Activated CD8-positive, alpha-beta memory T cell treated with anti-CD3 and anti-CD28 coated beads for 36 hours (primary cell): ENCODE measurements around the gene NKAIN2. TPM values are rescaled to one million over a fixed set of nuclear protein-coding genes. Genes with fewer than 3 reads are reported as not detected.

Experiments used
- CTCF ChIA-PET: fragments of 350-600 bp; sonication (Branson Sonifier 250); formaldehyde crosslinking; loops from one replicate; lab custom pipeline; 2021; ENCODE audit warnings: antibody characterized with exemption; lab: Charles Lee
- POLR2A ChIA-PET: fragments of 350-600 bp; sonication (Branson Sonifier 250); formaldehyde crosslinking; loops from one replicate; lab custom pipeline; 2021; ENCODE audit warnings: antibody characterized with exemption; lab: Charles Lee
- total RNA-seq, 2 experiments: library from RNA; stranded (reverse); gene quantifications; one replicate each; pipeline ENCODE4 v1.2.3, GENCODE V29; 2021

The NKAIN2 gene
- total RNA-seq, 2 experiments from 2014 or later: not detected

DNA sequence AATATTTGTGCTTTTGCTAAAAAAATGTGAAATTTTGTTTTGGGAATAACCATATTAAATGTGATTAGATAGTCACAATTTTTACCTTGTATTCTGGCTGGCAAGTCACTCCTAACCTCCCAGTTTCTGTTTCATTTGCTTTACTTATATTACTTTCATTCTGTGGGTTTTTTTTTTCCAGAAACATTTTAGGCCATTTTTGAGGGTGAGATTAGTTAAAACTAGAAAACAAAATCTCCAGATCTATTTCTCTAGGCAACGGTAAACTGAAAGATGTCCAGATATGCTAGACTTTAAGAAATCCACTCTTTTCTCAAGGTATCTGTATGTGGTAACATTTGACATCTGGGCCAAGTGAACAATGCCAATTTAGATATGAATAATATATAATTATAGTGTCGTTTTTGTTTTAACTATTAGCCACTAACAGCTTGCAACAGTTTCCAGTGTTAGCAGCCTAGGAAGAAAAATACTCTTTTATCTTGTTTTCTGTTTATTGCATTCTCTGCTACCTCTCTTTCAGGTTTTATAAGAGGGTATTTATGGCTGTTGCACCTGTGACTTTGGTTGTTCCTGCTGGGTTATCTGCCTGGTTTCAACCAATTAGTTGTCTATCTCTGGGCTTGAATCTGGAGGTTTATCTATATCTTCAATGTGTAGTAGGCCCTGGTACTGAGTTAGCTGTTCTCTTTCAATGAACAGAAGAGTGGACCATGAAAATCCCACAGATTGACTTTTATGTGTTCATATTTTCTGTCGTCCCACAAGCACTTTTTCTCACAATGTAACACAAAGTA lies 260.9 kb downstream of the NKAIN2 start:
- CTCF ChIA-PET: no interaction called here
- POLR2A ChIA-PET: no interaction called here

DNA sequence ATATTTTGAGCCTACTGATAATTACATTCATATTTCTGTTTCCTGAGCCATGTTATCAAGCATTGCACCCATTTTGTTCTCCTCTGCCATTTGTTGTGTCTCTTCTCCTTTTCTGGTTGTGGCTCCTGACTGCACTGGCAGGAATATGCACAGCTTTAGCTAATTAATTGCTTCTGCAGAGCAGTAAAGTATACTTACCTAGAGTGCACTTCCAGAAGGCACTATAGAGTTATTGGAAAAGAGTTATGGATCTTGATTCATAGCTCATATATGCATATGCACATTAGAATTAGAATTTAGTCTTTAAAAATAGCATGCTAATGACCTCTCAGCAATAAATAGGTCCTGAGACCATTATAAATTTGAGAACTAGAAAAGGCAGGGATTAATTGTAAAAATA lies 262.6 kb downstream of the NKAIN2 start:
- CTCF ChIA-PET: no interaction called here
- POLR2A ChIA-PET: no interaction called here

DNA sequence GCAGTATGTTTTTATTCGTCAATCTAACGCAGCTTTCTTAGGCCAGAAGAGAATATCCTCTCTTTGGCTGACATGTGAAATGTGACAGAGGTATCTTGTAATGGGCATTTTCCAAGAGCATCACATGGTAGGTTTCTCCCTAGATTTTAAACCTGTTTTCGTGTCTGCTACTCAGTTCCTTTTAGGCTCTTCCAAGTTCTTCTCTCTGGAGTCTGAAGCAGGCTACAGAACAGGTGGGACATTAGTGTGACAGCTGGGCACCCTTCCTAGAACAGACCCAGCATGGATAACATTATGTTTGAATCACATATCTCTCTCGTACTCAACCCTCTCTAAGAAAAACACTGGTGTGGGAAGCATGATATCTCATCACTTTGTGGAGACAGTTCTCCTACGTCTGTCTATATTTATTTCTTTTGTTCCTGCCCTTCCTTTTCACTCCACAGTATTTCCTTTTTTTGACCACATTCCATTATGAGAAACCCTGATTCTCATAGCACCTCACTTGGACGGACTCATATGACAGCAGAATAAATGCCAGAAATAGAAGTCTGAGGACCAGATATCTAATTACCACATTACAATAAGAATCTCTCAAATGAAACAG lies 263.4 kb downstream of the NKAIN2 start:
- CTCF ChIA-PET: no interaction called here
- POLR2A ChIA-PET: no interaction called here

DNA sequence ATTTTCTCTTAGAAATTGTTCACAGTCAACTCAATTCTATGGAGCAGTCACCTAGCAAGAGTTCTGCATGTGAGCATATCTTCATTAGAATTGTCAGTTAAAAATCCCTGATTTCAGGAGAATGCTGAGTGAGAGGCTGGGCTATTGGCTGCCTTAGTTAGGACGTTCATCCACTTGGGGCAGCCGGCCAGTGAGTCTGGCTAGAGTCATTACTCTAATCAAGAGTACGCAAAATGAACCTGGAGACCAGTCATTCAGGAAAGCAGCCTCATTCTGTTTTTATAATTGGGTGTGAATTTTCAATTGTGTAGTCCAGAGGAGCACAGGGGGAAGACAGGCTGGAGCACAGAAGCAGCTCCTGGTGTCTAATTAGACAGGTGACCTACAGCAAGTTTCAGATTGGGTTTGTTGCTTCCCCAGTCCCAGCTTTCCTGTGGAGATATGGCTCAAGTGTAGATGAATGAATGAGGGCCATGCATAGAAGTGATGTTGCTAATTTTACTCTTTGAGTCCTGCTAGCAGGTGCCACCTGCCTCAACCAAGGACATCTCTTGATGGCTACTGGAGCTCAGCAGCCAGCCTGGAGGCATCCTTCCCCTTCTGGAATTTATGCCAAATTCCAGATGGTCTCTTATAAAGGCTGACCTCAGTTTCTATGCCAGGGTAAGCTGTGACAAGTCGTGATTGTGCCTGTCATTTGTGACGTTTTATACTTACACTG lies 265.7 kb downstream of the NKAIN2 start:
- ChIA-PET CTCF (interaction anchor here (1.2 kb wide), 1 partner anchor 27 kb away, joined by 3 read pairs; no protein-coding TSS in a partner anchor), POLR2A (no interaction called here)

DNA sequence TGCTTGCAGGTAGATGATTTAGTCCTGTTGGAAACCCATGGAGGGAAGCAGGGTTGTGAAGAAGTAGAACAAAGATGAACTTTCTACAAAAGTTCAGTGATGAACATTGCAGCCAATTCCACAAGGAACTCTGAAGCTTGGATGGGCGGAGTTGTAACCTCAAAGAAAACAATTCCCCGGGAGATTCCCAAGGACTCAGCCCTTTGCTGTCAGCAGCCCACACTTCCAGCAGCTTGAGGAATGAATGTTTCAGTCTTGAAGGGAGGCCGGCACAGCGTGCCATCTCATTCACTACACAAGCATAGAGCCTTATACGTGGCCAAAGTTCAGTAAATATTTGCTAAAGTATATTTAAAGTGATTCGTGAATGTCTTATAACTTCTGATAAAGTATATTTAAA lies 269.4 kb downstream of the NKAIN2 start:
- POLR2A ChIA-PET: no interaction called here
- CTCF ChIA-PET: no interaction called here

DNA sequence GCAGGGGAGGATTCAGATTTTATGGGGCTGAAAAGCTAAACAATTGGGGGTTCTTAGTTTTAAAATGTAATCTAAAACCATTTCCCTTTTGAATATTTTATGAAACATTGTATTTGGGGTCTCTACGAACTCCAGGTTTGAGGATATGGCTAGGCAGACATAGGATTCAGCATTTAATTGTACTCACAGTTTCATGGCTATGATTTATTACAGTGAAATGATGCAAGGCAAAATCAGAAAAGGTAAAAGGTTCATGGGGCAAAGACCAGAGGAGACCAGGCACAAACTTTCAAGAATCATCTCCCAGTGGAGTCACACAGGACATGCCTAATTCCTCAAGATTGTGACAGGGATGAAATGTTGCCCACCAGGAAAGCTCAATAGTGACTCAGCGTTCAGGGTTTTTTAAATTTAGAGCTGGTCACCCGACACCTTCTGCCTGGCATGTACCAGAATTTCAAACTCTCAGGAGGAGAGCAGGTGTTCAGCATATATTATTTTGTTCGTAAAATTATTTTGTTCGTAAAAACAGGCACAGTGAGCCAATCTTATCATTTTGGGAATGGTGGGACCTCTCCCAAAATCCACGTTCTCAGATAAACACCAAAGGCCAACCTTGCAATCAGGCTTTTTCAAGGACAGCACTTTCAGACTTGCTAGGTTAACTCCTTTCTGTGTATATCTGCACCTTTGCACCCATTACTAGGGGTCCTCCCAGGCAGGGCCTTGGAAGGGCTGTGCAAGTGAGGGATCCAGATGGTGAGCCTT lies 270.3 kb downstream of the NKAIN2 start:
- POLR2A ChIA-PET: no interaction called here
- CTCF ChIA-PET: no interaction called here

DNA sequence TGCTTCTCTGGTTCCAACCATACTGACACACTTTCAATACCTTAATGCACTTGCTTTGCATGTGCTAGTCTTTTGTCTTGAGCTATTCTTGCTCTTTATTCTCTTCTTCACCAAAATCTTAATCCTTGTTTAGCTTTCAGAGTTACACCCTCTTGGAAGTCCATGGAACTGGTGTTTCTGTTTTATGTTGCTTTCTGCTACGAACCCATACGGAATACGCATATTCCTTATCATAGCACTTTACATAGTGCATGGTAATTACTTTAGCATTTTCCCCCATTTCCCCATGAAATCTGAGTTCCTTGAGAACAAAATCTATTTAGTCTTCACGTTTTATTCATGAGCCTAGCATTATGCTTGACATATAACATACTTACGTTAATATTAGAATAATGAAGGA lies 270.9 kb downstream of the NKAIN2 start:
- POLR2A ChIA-PET: no interaction called here
- CTCF ChIA-PET: no interaction called here

DNA sequence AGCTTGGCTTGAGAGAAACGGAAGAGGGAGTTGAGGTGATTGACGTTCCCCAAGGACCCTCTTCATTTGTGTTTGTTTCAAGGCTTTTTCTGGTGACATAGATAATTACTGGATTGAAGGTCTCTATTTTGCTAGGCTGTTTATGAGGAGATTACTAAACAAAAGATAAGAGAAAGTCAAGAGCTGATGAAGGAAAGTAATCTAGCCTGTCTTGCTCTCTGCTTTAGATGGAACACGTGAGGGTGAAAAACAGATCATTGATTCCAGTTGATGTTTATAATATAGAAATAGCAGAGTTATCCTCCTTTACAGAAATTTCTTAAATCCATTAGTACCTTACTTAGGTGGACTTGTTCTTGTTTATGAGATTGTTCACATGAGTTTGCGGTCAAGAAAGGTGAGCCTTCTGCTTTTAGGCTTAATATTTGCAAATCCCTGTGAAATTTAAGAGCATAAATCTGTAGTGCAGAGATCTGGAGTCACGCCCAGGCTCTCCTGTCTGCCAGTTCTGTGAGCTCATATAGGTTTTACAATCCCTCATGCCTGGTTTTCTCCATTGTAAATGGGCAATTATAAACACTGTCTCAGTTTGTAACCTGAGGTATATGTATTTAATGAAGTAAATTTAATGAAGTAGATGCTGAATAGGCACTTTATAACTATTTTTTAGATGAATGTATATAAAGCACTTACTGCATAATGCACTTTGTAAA lies 272.8 kb downstream of the NKAIN2 start:
- CTCF ChIA-PET: no interaction called here
- POLR2A ChIA-PET: no interaction called here

DNA sequence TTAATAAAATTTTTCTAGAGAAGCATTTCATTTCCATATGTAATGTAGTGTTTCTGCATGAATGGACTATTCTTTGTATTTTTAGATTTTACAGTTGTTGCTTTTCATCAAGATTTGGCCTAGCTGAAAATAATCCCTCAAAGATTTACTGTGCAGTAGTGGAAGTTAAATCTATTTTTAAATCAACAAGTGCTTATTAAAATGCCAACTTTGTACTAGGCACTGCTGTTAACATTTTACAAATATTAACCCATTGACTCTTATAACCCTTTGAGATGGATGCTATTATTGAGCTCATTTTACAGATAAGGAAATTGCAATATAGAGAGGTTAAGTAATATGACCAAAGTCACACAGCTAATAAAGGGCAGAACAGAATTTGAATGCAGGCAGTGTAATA lies 274.5 kb downstream of the NKAIN2 start:
- CTCF ChIA-PET: no interaction called here
- POLR2A ChIA-PET: no interaction called here

DNA sequence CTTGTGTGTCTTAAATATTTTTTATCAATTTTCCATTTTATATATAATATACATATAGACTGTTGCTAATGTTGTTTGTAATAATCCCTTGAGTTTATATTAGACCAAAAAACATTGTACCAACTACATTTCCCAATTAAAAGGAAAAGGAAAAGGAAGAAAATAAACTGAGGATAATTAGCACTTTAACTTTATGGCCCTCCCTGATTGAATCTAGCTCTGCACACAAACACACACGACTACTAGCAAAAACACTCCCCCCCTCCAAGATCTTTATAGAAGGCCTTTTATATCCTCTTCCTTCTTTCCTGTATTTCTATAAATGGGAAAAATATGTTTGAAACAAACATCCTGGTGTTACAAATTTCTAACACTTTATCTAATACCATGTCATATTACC lies 276.8 kb downstream of the NKAIN2 start:
- CTCF ChIA-PET: no interaction called here
- POLR2A ChIA-PET: no interaction called here

DNA sequence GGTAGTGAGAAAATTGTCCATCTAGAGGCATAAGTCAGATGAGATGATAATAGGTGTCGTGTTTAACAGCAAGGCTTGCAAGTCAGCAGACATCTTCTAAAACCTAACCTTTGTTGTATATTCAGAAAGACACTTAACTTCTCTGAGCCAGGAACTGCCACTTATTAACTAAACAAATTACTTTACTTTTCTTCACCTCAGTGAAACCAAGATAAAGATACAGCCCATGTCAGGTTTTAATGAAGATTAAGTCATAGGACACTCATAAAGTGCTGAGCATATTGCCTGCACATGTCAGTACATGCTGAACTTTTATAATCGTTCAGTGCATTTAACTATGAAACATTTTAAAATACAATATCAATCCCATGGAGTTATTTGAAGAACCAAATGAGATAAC lies 286.8 kb downstream of the NKAIN2 start:
- ChIA-PET CTCF (no interaction called here), POLR2A (no interaction called here)

DNA sequence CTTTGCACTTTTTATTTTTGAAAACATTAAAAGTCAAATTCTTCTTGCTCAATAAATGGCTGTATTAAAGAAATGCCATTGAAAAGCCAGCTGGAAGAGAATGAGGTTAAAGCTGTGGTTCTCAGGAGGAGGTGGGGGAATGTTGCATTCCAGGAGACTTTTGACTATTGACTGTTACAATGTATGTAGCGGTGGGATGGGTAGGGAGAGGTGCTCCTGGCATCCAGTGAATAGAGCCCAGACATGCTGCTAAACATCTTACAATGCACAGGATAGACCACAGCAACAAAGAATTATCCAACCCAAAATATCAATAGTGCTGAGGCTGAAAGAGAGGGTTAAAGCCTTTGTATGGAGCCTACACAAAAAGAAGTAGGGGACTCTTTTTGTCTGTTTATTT lies 295.9 kb downstream of the NKAIN2 start:
- CTCF ChIA-PET: no interaction called here
- POLR2A ChIA-PET: no interaction called here

DNA sequence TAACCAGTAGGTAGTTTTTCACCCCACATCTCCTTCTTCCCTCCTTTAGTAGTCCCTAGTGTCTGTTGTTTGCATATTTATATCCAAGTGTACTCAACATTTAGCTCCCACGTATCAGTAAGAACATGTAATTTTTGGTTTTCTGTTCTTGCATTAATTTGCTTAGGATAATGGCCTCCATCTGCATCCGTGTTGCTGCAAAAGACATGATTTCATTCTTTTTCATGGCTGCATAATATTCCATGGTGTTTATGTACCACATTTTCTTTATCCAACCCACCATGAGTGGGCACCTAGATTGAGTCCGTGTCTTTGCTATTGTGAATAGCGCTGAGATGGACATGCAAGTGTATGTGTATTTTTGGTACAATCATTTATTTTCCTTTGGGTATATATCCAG lies 306.8 kb downstream of the NKAIN2 start:
- ChIA-PET CTCF (interaction anchor here (0.6 kb wide), 1 partner anchor 387 kb away, joined by 3 read pairs; no protein-coding TSS in a partner anchor), POLR2A (no interaction called here)

DNA sequence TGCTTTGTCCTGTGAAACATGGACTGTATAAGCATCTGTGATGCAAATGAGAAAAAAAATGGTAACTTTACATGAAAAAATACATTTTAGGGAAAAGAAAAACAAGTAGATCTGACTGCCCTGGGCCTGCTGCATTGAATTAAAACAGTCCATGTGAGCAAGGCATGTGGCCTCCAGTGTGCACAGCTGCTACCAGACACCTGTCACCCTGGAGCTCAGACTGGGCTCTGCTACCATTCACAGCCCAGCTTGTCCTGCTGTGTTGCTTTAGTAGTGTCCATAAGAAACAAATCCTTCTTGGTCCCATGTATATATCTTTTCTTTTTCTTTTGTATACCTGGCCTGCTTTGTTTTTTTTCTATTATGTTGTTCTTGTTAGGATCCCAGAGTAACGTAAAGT lies 315.9 kb downstream of the NKAIN2 start:
- POLR2A ChIA-PET: no interaction called here
- CTCF ChIA-PET: no interaction called here

DNA sequence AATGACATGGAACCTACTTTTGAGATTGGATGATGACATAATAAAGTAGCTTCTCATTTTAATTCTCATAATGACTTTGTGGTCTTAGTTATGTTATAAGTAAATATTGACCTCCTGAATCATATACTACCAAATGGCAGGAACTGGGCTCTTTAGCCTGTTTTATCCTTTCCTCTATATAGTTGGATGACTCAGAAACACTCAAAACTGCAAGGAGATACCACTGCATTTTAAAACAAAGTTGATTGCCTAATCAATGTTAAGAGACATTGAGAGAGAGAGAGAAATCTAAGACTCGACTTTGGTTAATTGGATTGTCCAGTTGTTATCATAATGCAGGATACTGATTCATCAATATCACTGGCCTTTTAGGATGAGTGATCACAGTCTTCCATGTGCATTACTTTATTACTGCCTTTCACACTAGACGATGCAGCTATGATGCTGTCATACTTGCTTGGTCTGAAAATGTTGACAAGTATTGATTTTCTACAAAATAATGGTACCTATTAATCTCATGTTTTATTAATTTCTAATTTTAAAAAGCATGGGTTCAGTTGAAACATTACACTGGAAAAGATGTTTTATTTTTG lies 320.0 kb downstream of the NKAIN2 start:
- POLR2A ChIA-PET: no interaction called here

DNA sequence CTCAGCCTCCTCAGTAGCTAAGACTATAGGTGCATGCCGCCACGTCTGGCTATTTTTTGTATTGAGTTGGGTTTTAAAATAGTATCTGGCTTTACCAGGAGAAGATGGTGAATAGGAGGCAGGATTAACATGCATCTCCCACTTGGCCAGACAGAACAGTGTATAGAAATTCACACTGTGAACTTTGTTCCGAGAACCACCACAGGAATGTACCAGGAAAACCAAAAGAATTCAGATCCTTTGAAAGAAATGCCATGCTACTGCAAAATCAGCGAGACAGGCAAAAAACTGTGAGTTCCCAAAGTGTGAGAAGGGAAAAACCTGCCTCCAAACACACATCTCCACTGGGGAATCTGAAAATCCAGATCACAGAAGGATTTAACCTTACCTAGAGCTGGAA lies 327.6 kb downstream of the NKAIN2 start:
- CTCF ChIA-PET: no interaction called here

More for the DNA sequence above, 320.0 kb downstream of the NKAIN2 start:
- CTCF ChIA-PET: no interaction called here

DNA sequence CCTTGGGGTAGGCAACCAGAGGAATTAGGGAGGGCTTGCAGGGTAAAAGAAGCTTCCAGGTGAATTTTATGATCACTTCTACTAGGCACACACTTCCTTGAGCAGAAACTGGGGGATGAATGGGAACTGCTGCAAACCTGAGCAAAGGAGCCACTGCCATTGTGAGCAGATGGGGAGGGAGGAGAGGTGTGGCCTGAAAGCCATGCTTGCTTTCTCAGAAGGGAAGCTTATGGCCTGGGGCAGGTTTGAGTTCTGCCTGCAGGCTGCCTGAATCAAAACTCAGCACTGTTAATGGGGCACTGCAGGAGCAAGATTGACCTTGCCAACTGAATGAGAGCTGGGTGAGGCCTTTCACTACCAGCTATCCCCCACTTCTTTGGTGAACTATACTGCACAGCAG lies 328.1 kb downstream of the NKAIN2 start:
- CTCF ChIA-PET: no interaction called here
- POLR2A ChIA-PET: no interaction called here

More for the DNA sequence above, 327.6 kb downstream of the NKAIN2 start:
- POLR2A ChIA-PET: no interaction called here

DNA sequence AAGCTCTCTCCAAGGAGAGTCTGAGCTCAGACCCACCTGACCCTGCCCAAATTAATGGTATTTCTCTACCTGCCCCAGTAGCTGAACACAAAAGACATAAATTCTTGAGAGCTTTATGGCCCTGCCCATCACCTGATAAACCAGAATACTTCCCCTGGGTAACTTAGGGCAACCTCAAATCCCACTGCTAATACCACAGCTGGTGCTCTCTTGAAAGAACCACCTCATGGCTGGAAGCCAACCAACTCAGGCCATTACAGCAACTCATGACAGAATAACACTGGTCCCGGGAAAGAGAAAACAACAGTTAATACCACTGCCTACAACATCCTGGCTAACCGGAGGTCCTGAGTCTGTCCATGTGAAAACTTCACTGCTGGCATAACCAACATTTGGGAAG lies 328.6 kb downstream of the NKAIN2 start:
- ChIA-PET POLR2A (no interaction called here), CTCF (no interaction called here)

DNA sequence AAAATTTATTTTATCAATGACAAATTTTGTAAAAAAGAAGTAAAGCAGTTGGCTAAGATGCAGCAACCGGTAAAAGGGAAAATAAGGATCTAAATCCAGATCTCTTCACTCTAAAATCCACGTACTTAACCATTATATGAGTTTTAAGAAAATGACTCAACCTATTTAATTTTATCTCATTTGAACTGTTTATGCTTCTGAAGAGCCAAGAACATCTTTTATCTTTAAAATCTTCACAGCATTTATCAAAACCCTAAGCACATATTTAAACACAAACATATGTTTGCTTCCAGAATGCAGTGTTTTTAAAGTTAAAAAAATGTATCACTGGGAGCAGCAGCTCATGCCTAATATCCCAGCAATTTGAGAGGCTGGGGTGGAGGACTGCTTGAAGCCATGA lies 339.2 kb downstream of the NKAIN2 start:
- CTCF ChIA-PET: no interaction called here
- POLR2A ChIA-PET: no interaction called here
